Stimulated activated CD4-positive, alpha-beta T cell treated with anti-CD3 and anti-CD28 coated beads, TNF-alpha, amount 100 ng/mL, for 4 hours (primary cell): ENCODE results near the gene VPS41.

Experiments used
- DNase-seq, 3 experiments: peaks; one replicate each; pipeline ENCODE4 v3.0.0-alpha.2; 2020; ENCODE audit warnings: low read depth in 3 of 3

VPS41 gene

GRCh38 chr7:38731215-38731614, 177.8 kb downstream of the VPS41 start:
- no peak for DNase-seq

GRCh38 chr7:38728145-38728544, 180.8 kb downstream of the VPS41 start:
- DNase-seq, result no peak

- DNase-seq, result no peak
These were observed 181.6 kb downstream of the VPS41 start for GRCh38 chr7:38727184-38727940.

- DNase-seq, result no peak
These were observed 185.7 kb downstream of the VPS41 start for GRCh38 chr7:38723327-38723726.

GRCh38 chr7:38716397-38716796, 192.6 kb downstream of the VPS41 start:
- DNase-seq, result no peak

- no peak for DNase-seq
These were observed 199.9 kb downstream of the VPS41 start for GRCh38 chr7:38709123-38709522.

GRCh38 chr7:38704751-38705150, 204.2 kb downstream of the VPS41 start:
- no peak for DNase-seq

- DNase-seq, result no peak
These were observed 204.9 kb downstream of the VPS41 start for GRCh38 chr7:38704041-38704547.

GRCh38 chr7:38703093-38703492, 205.9 kb downstream of the VPS41 start:
- no peak for DNase-seq

GRCh38 chr7:38702002-38702535, 206.9 kb downstream of the VPS41 start:
- DNase-seq, result no peak

- no peak for DNase-seq
These were observed 208.9 kb downstream of the VPS41 start for GRCh38 chr7:38700116-38700515.

GRCh38 chr7:38699471-38699870, 209.5 kb downstream of the VPS41 start:
- no peak for DNase-seq

GRCh38 chr7:38694326-38694725, 214.7 kb downstream of the VPS41 start:
- no peak for DNase-seq

GRCh38 chr7:38686888-38687287, 222.1 kb downstream of the VPS41 start:
- no peak for DNase-seq

GRCh38 chr7:38685851-38686250, 223.1 kb downstream of the VPS41 start:
- DNase-seq, result no peak

GRCh38 chr7:38682606-38683005, 226.4 kb downstream of the VPS41 start:
- no peak for DNase-seq

GRCh38 chr7:38681882-38682281, 227.1 kb downstream of the VPS41 start:
- no peak for DNase-seq

- no peak for DNase-seq
These were observed 229.6 kb downstream of the VPS41 start for GRCh38 chr7:38679419-38679818.

- DNase-seq, result no peak
These were observed 230.3 kb downstream of the VPS41 start for GRCh38 chr7:38678698-38679054.

GRCh38 chr7:38677981-38678697, 230.9 kb downstream of the VPS41 start:
- DNase-seq, result no peak

GRCh38 chr7:38675494-38676106, 233.4 kb downstream of the VPS41 start:
- no peak for DNase-seq

- DNase-seq, result no peak
These were observed 234.5 kb downstream of the VPS41 start for GRCh38 chr7:38674513-38674912.

- DNase-seq, result no peak
These were observed 235.2 kb downstream of the VPS41 start for GRCh38 chr7:38673795-38674194.
